Osteoblast (primary cell): ENCODE measurements around the gene GALNT15. TPM values are rescaled to one million over a fixed set of nuclear protein-coding genes. Genes with fewer than 3 reads are reported as not detected.

Experiments
- DNase-seq: peaks from one replicate; pipeline ENCODE4 v3.0.0; 2011; ENCODE audit warnings: low spot score, mixed read lengths; ENCODE audit not compliant: insufficient read length; ENCODE audit errors: missing footprints
- H2AFZ ChIP-seq: 2 replicates; pipeline ENCODE4 v1.6.0; 2011; ENCODE audit warnings: mild to moderate bottlenecking, low read length
- H3K27ac ChIP-seq: 2 replicates; pipeline ENCODE4 v1.5.1; 2011; ENCODE audit warnings: mild to moderate bottlenecking, low read depth, low read length, moderate library complexity
- H3K27me3 ChIP-seq: 2 replicates; pipeline ENCODE4 v1.6.0; 2012; ENCODE audit warnings: mild to moderate bottlenecking, control low read depth, inconsistent platforms, low read length, moderate library complexity; ENCODE audit not compliant: insufficient read depth
- H3K36me3 ChIP-seq: 2 replicates; pipeline ENCODE4 v1.5.1; 2011; ENCODE audit warnings: mild to moderate bottlenecking, low read length, control low read depth, moderate library complexity; ENCODE audit not compliant: insufficient read depth
- H3K4me1 ChIP-seq: 2 replicates; pipeline ENCODE4 v1.5.1; 2011; ENCODE audit warnings: mild to moderate bottlenecking, low read length, control low read depth, moderate library complexity; ENCODE audit not compliant: insufficient read depth
- H3K4me2 ChIP-seq: 2 replicates; pipeline ENCODE4 v1.6.0; 2011; ENCODE audit warnings: mild to moderate bottlenecking, low read length; ENCODE audit not compliant: insufficient read depth
- H3K4me3 ChIP-seq: fragments of 200-600 bp; sonication (generic); 3 replicates; pipeline ENCODE4 v1.5.1; 2012; ENCODE audit warnings: mild to moderate bottlenecking, low read length, inconsistent platforms; ENCODE audit not compliant: insufficient read depth
- H3K79me2 ChIP-seq: 2 replicates; pipeline ENCODE4 v1.6.0; 2012; ENCODE audit warnings: mild to moderate bottlenecking, low read length, control low read depth, inconsistent platforms; ENCODE audit not compliant: insufficient read depth
- H3K9me3 ChIP-seq: 2 replicates; pipeline ENCODE4 v1.5.1; 2011; ENCODE audit warnings: low read depth, low read length, control low read depth
- H4K20me1 ChIP-seq: 2 replicates; pipeline ENCODE4 v1.6.0; 2012; ENCODE audit warnings: mild to moderate bottlenecking, low read length, control low read depth; ENCODE audit not compliant: insufficient read depth
- total RNA-seq: library from RNA; depleted of rRNA; stranded (reverse); fragments of >200 nt; gene quantifications from 2 replicates; pipeline ENCODE4 v1.2.3, GENCODE V29; 2012
- TF ChIP-seq, protein P1 (sequence below): IDR thresholded peaks from 2 replicates; pipeline ENCODE4 v1.5.1; 2011; ENCODE audit warnings: mild to moderate bottlenecking, low read depth, low read length, moderate library complexity; ENCODE audit errors: extremely low read depth

GALNT15 gene
- total RNA-seq, 1 donor: 6.5 TPM

DNA sequence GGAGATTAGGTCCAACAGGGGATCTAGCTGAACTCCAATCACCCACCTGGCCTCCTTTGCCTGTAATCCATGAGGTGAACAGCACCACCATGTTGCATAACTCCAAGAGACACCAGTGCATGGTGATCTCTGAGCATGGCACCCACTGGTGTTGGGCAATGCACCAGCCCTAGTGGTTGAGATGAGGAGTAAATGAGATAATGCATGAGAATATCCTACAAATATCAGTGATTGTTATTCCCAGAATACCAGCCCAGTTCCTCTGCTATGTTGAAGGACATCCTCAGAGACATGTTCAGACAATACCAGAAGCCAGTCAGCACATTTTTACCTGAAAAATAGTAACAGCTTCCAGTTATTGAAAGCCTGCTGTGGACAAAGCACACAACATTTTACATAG is 14.7 kb downstream of the GALNT15 start:
- TF ChIP-seq, protein P1, sequence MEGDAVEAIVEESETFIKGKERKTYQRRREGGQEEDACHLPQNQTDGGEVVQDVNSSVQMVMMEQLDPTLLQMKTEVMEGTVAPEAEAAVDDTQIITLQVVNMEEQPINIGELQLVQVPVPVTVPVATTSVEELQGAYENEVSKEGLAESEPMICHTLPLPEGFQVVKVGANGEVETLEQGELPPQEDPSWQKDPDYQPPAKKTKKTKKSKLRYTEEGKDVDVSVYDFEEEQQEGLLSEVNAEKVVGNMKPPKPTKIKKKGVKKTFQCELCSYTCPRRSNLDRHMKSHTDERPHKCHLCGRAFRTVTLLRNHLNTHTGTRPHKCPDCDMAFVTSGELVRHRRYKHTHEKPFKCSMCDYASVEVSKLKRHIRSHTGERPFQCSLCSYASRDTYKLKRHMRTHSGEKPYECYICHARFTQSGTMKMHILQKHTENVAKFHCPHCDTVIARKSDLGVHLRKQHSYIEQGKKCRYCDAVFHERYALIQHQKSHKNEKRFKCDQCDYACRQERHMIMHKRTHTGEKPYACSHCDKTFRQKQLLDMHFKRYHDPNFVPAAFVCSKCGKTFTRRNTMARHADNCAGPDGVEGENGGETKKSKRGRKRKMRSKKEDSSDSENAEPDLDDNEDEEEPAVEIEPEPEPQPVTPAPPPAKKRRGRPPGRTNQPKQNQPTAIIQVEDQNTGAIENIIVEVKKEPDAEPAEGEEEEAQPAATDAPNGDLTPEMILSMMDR: no peak
- Histone ChIP-seq H4K20me1 (no peaks in the 10 kb centered on the region), H3K79me2 (no peaks in the 10 kb centered on the region), H2AFZ (no peak overlapping the region), H3K36me3 (no peaks in the 10 kb centered on the region), H3K4me1 (no peaks in the 10 kb centered on the region), H3K4me2 (no peak overlapping the region), H3K4me3 (no peak overlapping the region), H3K9me3 (no peaks in the 10 kb centered on the region), H3K27ac (no peak overlapping the region), H3K27me3 (no peaks in the 10 kb centered on the region)
- DNase-seq: no peak

- H3K27me3 ChIP-seq: no peaks in the 10 kb centered on the region
- no peak overlapping the region for H3K4me3 ChIP-seq
- DNase-seq: no peak
- H3K27ac ChIP-seq: no peak overlapping the region
- H4K20me1 ChIP-seq: no peaks in the 10 kb centered on the region
- H3K79me2 ChIP-seq: no peaks in the 10 kb centered on the region
- no peak overlapping the region for H3K4me2 ChIP-seq
- H3K36me3 ChIP-seq: no peaks in the 10 kb centered on the region
- H2AFZ ChIP-seq: no peak overlapping the region
- TF ChIP-seq, protein P1: no peak
- H3K9me3 ChIP-seq: no peaks in the 10 kb centered on the region
- H3K4me1 ChIP-seq: no peaks in the 10 kb centered on the region
These were observed 16.2 kb downstream of the GALNT15 start for GRCh38 chr3:16190704-16191103.

GRCh38 chr3:16191591-16191990 is 17.1 kb downstream of the GALNT15 start:
- no peaks in the 10 kb centered on the region for H3K27me3 ChIP-seq
- no peaks in the 10 kb centered on the region for H4K20me1 ChIP-seq
- H2AFZ ChIP-seq: no peak overlapping the region
- no peaks in the 10 kb centered on the region for H3K79me2 ChIP-seq
- H3K4me1 ChIP-seq: no peaks in the 10 kb centered on the region
- H3K4me2 ChIP-seq: no peak overlapping the region
- no peak overlapping the region for H3K4me3 ChIP-seq
- no peaks in the 10 kb centered on the region for H3K9me3 ChIP-seq
- no peaks in the 10 kb centered on the region for H3K36me3 ChIP-seq
- H3K27ac ChIP-seq: no peak overlapping the region
- no peak for DNase-seq
- TF ChIP-seq, protein P1: no peak

DNA sequence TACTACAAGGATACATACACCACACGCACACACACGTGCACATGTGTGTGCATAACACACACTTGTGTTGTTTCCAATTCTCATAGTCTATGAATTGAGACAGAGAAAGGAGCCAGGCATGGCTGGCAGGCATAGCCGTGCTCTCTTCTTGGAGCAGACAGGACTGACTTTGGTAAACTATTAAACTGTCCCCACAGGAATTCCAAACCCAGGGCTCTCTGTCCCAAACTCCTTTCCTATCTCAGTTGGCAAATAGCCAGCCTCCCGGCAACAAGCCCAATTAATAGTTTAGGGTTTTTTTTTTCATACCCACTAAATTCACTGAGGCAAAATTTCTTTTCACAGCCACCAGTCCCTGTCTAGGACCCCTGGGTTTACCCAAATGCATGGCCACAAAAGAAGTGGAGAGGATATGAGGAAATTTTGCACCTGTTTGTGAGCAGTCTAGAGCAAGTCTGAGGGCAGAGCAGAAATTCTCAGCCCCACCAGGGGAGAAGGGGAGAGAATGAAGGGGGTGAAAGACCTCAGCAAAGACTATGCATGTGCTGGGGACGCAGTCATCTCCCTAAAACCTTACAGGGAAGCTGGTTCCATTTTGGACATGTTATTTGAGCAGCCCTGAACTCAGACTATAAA is 17.8 kb downstream of the GALNT15 start:
- no peaks in the 10 kb centered on the region for H3K36me3 ChIP-seq
- no peaks in the 10 kb centered on the region for H3K79me2 ChIP-seq
- no peak overlapping the region for H3K4me3 ChIP-seq
- no peaks in the 10 kb centered on the region for H3K27me3 ChIP-seq
- no peak overlapping the region for H3K27ac ChIP-seq
- no peaks in the 10 kb centered on the region for H4K20me1 ChIP-seq
- H3K9me3 ChIP-seq: no peaks in the 10 kb centered on the region
- no peak overlapping the region for H2AFZ ChIP-seq
- TF ChIP-seq, protein P1: no peak
- DNase-seq: peak; percentile 69
- no peaks in the 10 kb centered on the region for H3K4me1 ChIP-seq
- no peak overlapping the region for H3K4me2 ChIP-seq
